Small intestine (tissue), 7 donors: ENCODE results near the gene MRPL36. TPM values are rescaled to one million over a fixed set of nuclear protein-coding genes. Genes with fewer than 3 reads are reported as not detected.

Source experiments
- DNase-seq, 2 donors: peaks; one replicate each; pipeline versions ENCODE4 v3.0.0 to v3.0.0-alpha.2; 2013
- FAIRE-seq: peaks from 2 replicates; lab custom pipeline; 2012; peaks lifted over from hg19 to GRCh38; lab: Jason Lieb, UNC
- H3K27ac ChIP-seq, 3 donors: one replicate each; pipeline ENCODE4 v1.5.1; 2013; ENCODE audit warnings: low read length in 2 of 3, mild to moderate bottlenecking in 2 of 3, control low read depth in 1 of 3, inconsistent platforms in 1 of 3, low read depth in 1 of 3, moderate library complexity in 1 of 3
- H3K27me3 ChIP-seq, 3 donors: one replicate each; pipeline ENCODE4 v1.6.1; 2013; ENCODE audit warnings: low read length in 3 of 3, inconsistent platforms in 1 of 3; ENCODE audit not compliant: control insufficient read depth in 3 of 3, insufficient read depth in 3 of 3
- H3K36me3 ChIP-seq, 3 donors: one replicate each; pipeline ENCODE4 v1.6.1; 2013; ENCODE audit warnings: low read length in 3 of 3, inconsistent platforms in 1 of 3, low read depth in 1 of 3, mild to moderate bottlenecking in 1 of 3, moderate library complexity in 1 of 3; ENCODE audit not compliant: control insufficient read depth in 3 of 3, insufficient read depth in 2 of 3
- H3K4me1 ChIP-seq, 3 donors: one replicate each; pipeline ENCODE4 v1.6.1; 2013; ENCODE audit warnings: low read length in 2 of 3, inconsistent platforms in 1 of 3, low read depth in 1 of 3, mild to moderate bottlenecking in 1 of 3, moderate library complexity in 1 of 3; ENCODE audit not compliant: control insufficient read depth in 3 of 3, insufficient read depth in 2 of 3
- H3K4me3 ChIP-seq, 3 donors: one replicate each; pipeline ENCODE4 v1.5.1; 2013; ENCODE audit warnings: low read length in 3 of 3, control low read depth in 1 of 3, inconsistent platforms in 1 of 3, low read depth in 1 of 3, mild to moderate bottlenecking in 1 of 3, moderate library complexity in 1 of 3
- H3K9me3 ChIP-seq, 2 donors: one replicate each; pipeline ENCODE4 v1.6.1; 2013; ENCODE audit warnings: low read depth in 1 of 2, low read length in 1 of 2; ENCODE audit not compliant: control insufficient read depth in 2 of 2, insufficient read depth in 1 of 2
- WGBS, 3 donors: extraction: QIAGEN DNeasy Blood & Tissue Kit; methylation state at CpG; one replicate each; pipeline ENCODE4 v1.1.7; 2013; 5-methylcytosine and 5-hydroxymethylcytosine counted together
- polyA plus RNA-seq, 4 donors: library from polyadenylated mRNA; stranded (reverse) in 3 of 4; unstranded in 1 of 4; fragments of 200-250 nt in 3 of 4; fragments of 120-200 nt in 1 of 4; gene quantifications; one replicate each; pipeline versions ENCODE4 v1.2.1 to v1.2.3, GENCODE V29; 2013
- donor health status: healthy with polysubstance abuse.
- donor health status: control.
- donor health status: control.
- donor health status: Bipolar disorder and iron deficiency.
- donor health status: healthy.

MRPL36 gene
- polyA plus RNA-seq, 4 donors = 30.9 to 101 (median 75.8) TPM

DNA sequence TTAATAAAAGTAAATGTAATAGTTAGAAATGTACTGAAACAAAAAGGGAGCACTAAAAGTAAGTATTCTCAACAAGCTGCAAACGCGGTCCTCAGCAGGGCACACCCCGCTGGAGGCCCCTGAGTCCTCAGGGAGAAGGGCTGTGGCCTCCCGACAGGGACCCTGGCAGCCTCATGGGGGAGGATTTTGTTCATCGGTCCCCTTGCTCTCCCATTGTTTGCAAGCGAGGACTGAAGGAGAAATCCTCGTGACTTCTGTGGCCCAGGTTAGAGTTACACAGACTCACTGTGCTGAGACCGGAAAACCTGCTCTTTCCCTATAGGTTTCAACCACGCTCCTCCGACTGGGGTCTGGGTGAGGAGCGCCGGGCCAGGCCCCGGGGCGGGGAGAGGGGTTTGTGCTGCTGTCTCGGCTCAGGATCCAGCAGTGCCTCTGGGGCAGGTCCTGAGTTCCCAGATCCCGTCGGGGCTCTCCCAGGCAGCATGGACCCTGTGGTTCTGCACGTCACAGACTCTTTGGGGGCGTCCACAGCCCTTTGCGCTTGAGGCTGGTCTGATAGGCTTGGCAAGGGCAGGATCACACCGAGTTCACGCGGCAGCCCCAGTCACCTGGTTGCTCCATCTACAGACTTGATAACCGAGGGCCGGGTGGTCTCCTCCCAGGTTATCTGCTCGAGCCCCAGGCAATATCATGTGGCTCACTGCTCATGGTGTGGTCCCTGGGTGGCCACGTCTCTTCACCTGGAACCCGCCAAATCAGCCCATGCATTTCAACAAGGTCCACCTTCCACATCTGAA is 38.8 kb downstream of the MRPL36 start:
- H3K27ac ChIP-seq = no peak overlapping the region
- H3K36me3 ChIP-seq = no peaks in the 10 kb centered on the region
- no peaks in the 10 kb centered on the region for H3K9me3 ChIP-seq
- H3K4me3 ChIP-seq = no peak overlapping the region
- H3K4me1 ChIP-seq = no peaks in the 10 kb centered on the region
- FAIRE-seq = no peak
- WGBS, 3 donors = 75 to 80% (median 77%) methylated on average over 28 of the region's 28 CpGs
- peaks cover 0 to 13% (median 6%) of the 10 kb centered on the region in 3 donors for H3K27me3 ChIP-seq
- DNase-seq = no peak

DNA sequence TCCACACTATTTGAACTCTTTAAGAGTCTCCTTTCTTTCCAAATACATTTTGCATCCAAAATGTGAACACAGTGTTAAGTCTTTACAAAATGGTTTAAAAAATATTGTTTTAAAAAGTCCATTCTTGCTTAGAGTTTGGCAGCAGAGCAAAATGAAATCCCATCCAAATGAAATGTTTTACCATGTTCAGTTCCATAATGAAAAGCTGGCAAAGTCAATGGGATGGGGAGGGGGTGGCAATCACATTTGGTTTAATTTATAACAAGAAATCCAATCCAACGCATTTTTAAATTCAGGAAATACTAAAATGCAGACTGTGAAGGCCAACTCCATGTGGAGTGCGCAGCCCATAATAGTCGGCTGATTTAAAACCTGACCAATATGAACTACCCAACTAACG is 39.4 kb downstream of the MRPL36 start:
- Histone ChIP-seq H3K4me3 (no peak overlapping the region), H3K27ac (no peak overlapping the region), H3K36me3 (no peaks in the 10 kb centered on the region), H3K4me1 (no peaks in the 10 kb centered on the region), H3K27me3 (peaks cover 0 to 13% (median 4%) of the 10 kb centered on the region in 3 donors), H3K9me3 (no peaks in the 10 kb centered on the region)
- DNase-seq (no peak), FAIRE-seq (no peak)
- 67 to 78% (median 75%) methylated on average over 4 of the region's 4 CpGs for WGBS, 3 donors

DNA sequence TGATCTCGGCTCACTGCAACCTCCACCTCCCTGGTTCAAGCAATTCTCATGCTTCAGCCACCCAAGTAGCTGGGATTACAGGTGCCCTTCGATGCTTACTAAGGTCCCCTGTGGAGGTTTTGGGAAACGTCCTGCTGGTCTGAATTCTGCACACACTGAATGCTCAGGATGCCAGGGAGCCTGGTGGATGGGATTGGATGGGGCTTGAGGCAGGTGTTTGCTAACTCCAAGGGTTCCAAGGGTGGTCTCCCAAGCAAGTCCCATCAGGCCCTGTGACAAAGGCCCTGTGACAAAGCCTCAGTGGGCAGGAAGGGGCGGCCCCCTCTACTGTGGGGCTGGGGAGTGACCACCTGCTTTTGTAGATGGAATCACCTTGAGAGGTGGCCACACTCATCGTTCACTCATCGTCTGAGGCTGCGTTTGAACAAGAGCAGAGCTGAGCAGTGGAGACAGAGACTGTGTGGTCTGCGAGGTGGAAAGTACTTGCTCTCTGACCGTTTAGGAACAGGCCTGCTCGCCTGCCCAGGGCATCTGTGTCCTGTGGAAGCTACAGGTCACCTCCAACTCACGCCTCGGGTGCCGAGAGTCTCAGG is 40.2 kb downstream of the MRPL36 start:
- H3K27me3 ChIP-seq = peaks cover 0 to 13% (median 4%) of the 10 kb centered on the region in 3 donors
- 76 to 84% (median 76%) methylated on average over 13 of the region's 13 CpGs for WGBS, 3 donors
- FAIRE-seq (no peak), DNase-seq (no peak)
- no peaks in the 10 kb centered on the region for H3K36me3 ChIP-seq
- no peak overlapping the region for H3K4me3 ChIP-seq
- H3K27ac ChIP-seq = no peak overlapping the region
- H3K4me1 ChIP-seq = no peaks in the 10 kb centered on the region
- H3K9me3 ChIP-seq = no peaks in the 10 kb centered on the region

DNA sequence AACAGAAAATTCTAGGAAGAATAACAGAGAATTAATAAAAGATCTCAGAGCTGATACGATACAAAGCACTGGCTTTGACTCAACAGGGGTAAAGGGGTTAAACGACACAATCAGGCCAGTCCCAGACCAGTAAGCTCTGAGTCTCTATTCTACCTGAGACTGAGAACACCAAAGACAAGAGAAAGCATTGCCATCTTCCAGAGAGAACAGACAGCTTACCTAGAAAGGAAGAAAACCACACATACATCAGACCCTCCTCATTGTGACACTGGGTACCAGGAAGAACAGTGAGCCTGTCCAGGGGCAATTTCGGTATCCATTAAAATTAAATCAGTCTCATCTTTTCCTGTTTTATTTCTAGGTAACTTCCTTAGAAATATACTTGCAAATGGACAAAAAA is 41.1 kb downstream of the MRPL36 start:
- Histone ChIP-seq H3K36me3 (no peaks in the 10 kb centered on the region), H3K27me3 (peaks cover 0 to 13% (median 4%) of the 10 kb centered on the region in 3 donors), H3K4me3 (no peak overlapping the region), H3K9me3 (no peaks in the 10 kb centered on the region), H3K4me1 (no peaks in the 10 kb centered on the region), H3K27ac (no peak overlapping the region)
- WGBS, 3 donors = 82 to 91% (median 82%) methylated on average over 3 of the region's 3 CpGs
- no peak for DNase-seq
- no peak for FAIRE-seq

DNA sequence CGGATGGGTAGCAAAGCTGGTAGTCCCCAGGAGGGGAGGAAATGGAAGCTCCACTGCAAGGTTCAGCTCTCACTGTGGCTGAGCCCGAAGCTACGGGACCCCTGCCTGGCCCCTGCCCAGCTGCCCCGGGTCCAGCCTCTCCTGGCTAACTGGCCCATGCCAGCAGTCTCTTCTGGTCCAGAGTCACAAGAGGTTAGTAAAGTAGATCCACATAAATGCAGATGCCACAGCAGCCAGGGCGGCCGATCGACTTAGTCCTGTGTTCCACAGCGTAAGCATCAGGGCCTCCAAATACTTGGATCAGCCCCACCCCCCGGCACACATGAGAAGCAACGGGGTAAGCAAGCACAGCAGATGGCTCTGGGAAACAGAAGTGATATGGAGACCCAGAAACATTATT is 42.1 kb downstream of the MRPL36 start:
- no peak overlapping the region for H3K27ac ChIP-seq
- H3K9me3 ChIP-seq = no peaks in the 10 kb centered on the region
- FAIRE-seq (no peak), DNase-seq (no peak)
- no peaks in the 10 kb centered on the region for H3K36me3 ChIP-seq
- no peaks in the 10 kb centered on the region for H3K4me1 ChIP-seq
- WGBS, 3 donors = 81 to 85% (median 84%) methylated on average over 10 of the region's 10 CpGs
- H3K27me3 ChIP-seq = peaks cover 0 to 5% (median 1%) of the 10 kb centered on the region in 3 donors
- H3K4me3 ChIP-seq = no peak overlapping the region

DNA sequence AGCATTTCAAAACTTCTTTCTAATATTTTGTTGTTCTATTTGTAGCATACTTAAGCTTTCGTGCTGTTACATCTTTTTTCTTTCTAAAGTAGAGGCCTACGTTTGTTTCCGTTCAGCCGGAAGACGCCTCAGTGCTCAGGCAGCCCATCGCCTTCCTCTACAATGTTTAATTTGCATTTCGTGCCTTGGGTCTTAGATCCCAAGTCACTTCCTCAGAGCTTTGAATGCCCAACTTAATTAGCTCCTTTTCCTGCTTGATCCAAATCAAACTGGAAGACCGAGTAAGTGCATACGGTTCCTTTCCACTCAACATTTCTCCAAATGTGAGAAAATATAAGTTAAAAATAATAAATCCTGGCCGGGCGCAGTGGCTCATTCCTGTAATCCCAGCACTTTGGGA is 43.2 kb downstream of the MRPL36 start:
- WGBS, 3 donors = 70 to 90% (median 79%) methylated on average over 11 of the region's 11 CpGs
- no peak for FAIRE-seq
- no peaks in the 10 kb centered on the region for H3K9me3 ChIP-seq
- no peak for DNase-seq
- peaks cover 0 to 5% (median 0%) of the 10 kb centered on the region in 3 donors for H3K27me3 ChIP-seq
- no peaks in the 10 kb centered on the region for H3K4me1 ChIP-seq
- no peak overlapping the region for H3K4me3 ChIP-seq
- no peak overlapping the region for H3K27ac ChIP-seq
- H3K36me3 ChIP-seq = no peaks in the 10 kb centered on the region

DNA sequence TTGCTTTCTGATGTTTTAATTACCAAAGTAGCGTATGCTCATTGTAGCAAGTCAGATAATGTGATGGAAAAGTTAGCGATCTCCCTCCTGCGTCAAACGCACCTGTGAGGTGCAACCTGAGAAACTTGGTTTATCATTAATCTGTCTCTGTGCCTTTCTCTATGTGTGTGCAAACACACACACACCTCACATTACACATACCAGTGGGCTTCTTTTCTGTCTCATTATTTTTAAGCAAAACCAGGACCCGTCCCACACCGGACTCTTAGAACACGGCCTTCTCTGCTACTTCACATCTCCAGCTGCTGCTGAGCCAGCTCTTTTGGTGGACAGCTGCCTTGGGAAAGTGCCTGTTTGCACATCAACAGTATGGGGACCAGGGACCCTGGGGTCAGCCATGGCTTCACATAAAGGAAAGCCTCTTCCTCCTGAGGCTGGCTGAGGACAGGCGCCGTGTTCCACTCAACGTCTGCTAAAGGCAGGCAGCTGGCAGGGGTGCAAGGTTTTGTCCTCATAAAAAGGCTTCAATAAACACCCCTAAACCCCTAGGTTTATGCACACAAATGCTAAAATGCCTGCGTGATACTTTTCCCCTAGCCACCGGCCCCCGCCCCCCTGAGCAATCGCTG is 44.2 kb downstream of the MRPL36 start:
- FAIRE-seq (no peak), DNase-seq (no peak)
- Histone ChIP-seq H3K36me3 (no peaks in the 10 kb centered on the region), H3K9me3 (no peaks in the 10 kb centered on the region), H3K27me3 (peaks cover 0 to 5% (median 4%) of the 10 kb centered on the region in 3 donors), H3K4me1 (no peaks in the 10 kb centered on the region), H3K27ac (no peak overlapping the region), H3K4me3 (no peak overlapping the region)
- WGBS, 3 donors = 38 to 59% (median 50%) methylated on average over 14 of the region's 14 CpGs

DNA sequence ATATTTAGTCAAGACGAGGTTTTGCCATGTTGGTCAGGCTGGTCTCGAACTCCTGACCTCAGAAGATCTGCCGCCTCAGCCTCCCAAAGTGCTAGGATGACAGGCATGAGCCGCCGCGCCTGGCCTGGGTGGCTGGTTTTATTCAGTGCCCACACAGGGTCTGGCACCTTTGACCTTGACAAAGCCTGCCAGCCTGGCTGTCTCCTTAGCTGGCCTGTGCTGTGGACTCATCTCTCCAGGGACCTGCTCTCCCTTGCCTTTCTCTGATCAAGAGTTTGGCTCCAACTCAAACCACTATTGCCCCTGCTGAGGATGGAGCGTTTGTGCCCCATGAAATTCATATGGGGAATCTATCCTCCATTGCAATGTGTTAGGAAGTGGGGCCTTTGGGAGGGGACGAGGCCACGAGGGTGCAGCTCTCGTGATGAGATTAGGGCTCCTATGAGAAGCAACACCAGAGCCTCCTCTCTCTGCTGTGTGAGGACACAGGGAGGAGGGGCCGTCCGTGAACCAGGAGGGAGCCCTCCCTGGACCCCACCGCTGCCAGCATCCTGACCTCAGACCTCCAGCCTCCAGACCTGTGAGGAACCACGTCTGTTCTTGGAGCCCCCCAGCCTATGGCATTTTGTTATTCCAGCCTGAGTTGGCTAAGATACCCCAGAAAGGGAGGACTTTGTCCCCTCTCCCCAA is 45.0 kb downstream of the MRPL36 start:
- FAIRE-seq (no peak), DNase-seq (no peak)
- Histone ChIP-seq H3K27ac (no peak overlapping the region), H3K4me3 (no peak overlapping the region), H3K9me3 (no peaks in the 10 kb centered on the region), H3K27me3 (peaks cover 0 to 6% (median 5%) of the 10 kb centered on the region in 3 donors), H3K36me3 (no peaks in the 10 kb centered on the region), H3K4me1 (no peaks in the 10 kb centered on the region)
- 58 to 73% (median 63%) methylated on average over 14 of the region's 14 CpGs for WGBS, 3 donors
